ENCODE data around the gene WWTR1. TPM values are rescaled to one million over a fixed set of nuclear protein-coding genes. Genes with fewer than 3 reads are reported as not detected.
A peak's percentile ranks its signal among the peaks of the same experiment; 100 is the strongest.

The WWTR1 gene
- total RNA-seq, 1 donor from 2014 or later = 142 TPM

DNA sequence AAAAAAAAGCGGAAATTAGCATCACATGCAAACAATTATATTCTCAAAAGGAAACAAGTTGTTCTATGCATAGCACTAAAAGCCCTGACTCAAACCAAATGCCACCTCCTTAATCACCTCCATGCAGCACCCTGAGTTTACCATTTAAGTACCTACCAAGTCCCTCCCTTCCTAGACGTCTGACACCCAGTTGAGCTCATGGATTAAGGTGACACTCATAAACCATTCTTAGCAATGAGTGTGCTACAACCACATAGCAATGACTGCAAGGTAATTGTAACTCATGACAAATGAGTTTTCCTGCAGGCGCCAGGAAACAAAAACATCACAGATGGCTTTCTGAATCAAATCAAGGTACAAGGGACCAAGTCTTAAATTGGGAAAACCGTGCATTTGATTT, 32.0 kb downstream of the WWTR1 start:
- DNase-seq (ENCODE audit: low read depth in 2 of 2) = peak in 1 of 2 donors; percentile 63

DNA sequence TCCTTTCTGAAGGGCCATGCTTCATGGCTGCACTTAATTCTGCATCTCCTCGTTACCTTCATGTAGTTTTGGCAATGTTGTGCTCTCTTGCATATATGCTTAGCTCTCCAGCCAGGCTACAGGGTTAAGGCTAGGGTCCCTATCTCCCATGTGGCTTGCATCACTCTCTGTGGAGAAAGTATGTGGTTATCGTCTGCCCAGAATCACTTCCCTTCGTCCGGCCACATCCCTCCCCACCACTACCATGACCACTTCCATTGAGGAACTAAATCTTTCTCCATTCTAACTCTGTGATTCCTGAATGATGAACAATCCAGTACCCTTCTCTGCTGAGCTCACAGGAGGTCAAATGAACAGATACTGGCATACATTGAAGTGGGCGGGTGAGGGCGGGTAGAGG, 34.0 kb downstream of the WWTR1 start:
- no peak for DNase-seq (ENCODE audit: low read depth in 2 of 2)

DNA sequence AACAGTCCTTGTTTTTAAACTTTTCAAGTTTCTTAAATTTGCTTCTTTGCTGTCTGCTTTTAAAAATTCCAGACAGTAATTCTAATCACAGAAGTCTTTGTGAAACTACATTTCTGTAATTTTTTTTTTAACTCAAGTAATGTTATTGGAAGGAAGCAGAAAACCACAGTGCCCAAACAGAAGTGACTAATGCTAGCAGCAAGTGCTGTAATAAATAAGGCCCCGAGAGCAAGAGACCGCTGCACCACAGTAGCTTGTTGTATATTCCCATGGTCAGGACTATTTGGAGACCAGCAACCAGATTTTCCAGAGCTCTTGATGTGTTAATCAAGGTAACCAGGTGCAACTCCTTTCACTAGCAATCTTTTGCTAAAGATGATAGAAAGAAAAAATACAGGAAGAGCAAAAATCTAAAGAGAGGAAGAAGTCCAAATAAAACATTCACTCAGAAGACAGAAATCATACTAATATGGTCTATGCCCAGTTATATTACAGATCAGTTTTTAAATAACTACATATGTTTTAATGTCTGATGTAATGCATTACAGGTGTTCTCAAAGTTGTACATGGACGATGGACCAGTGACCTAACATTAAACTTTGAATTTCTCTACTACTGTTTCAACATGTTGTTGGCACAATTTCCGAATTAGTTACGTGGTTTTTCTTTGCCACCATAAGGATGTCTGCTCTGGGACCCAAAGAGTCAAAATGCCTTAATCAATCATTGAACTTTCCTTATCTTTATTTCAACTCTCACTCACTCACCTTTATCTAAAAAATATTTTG, 36.4 kb downstream of the WWTR1 start:
- peak; percentile 79 to 92 for DNase-seq (ENCODE audit: low read depth in 2 of 2)

DNA sequence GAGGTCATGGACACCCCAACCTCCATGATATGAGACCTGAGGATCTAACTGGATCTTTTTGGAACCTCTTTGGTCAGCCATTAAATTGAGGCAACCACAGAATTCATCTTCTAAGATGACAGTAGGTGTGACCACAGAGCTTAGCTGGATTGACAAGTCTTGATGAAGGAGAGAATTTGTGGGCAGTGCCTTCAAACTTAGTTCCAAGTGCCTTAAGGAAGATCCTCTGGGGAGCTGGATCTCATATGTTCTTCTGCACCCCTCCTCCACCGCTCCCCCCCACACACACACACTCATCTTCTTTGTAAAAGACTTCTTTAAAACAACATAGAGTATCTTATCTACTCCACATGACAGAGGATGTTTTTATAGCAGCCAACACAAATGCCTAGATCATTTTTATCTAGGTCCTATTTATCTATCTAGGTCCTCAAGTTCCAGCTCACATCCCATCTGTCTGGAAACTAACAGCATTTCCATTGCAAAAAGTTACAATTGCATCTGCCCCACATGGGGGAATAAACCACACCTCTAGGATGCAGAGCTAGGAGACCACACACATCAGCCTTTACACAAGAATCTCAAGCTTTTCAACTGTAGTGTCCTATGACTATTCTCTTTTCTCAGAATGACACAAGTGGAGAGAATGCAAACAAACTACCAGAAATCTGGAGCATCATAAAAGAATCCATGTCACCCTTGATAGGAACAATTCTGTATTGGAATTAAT, 37.4 kb downstream of the WWTR1 start:
- no peak for DNase-seq (ENCODE audit: low read depth in 2 of 2)

DNA sequence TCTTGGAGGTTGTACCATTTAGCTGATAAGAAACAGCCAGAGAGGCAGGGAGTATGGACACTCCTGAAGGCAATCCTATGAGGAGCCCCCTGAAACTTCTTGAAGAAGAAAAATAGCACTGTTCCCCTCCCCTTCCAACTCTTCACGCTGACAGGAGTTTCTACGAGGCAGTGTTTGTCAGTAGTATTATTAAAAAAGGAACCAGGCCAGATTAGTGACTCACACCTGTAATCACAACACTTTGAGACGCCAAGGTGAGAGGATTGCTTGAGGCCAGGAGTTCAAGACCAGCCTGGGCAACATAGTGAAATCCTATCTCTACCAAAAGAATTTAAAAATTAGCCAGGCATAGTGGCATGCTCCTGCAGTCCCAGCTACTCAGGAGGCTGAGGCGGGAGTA, 38.7 kb downstream of the WWTR1 start:
- DNase-seq (ENCODE audit: low read depth in 2 of 2) = no peak

DNA sequence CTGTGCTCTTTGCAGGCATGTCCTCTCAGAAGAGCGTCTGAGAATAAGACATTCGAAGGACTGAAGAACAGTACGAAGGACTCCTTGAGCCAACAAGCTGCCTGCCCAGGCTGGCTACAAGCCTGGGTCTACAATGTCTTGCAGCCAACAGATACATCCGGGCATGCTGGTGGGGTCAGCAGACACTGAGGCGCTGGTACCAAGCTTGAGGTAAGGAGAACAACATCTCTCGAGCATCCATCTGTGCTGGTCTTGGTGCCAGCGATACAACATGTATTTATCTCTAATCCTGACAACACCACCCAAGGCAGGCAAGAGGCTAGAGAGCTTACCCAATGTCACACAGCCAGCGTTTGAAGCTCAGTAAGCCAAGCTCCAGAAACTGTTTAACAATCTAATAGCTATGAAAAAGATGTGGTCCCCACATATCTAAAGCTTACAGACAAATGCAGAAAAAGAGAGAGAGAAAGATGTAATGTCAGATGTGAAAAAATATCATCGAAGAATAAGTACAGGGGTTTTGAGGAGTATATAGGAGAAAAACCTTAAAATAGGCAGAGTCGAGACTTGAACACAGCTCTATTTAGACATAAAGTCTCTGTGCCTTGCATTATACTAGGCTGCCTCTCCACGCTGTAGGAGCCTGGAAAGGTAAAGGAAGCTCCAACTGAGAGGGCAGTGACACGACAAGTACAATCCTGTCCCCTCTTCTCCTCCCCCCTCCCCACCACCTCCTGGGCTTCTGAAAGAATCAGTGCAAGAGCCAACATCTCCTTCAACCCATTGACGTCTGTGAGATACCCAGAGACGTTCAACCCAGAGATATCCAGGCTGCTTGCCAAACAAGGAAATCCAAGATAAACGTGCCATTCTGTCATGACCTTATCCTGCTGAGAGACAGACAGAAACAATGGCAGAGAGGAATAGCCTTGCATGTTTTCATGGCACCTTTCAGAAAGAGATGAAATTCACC, 39.4 kb downstream of the WWTR1 start:
- peak; percentile 87 for DNase-seq (ENCODE audit: low read depth in 2 of 2)

DNA sequence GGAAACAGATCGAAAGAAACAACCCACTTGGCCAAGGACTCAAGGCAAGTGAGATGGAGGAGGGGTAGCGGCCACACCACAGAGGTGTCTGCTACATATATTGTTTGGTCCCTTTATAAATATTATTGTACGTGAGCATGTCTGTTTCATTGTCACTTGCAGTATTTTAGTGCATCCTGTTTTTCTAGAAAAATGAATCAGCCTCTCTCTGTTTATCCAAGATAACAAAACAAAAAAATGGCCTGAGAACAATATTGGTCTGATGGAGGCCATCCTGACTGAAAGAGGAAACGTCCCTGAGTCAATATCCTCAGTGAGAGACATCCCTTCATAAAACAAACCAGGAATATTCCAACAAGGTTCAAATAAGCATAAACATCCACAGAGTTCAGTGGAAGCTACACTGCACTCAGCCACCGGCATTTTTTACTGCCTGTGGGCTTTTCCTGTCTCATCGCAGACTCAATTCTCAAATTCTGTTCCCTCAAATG, 42.0 kb downstream of the WWTR1 start:
- peak; percentile 97 to 98 for DNase-seq (ENCODE audit: low read depth in 2 of 2)

GRCh38 chr3:149613988-149614387, 43.8 kb downstream of the WWTR1 start:
- peak; percentile 36 to 79 for DNase-seq (ENCODE audit: low read depth in 2 of 2)

GRCh38 chr3:149612456-149612855, 45.4 kb downstream of the WWTR1 start:
- DNase-seq (ENCODE audit: low read depth in 2 of 2) = peak; percentile 77 to 89

DNA sequence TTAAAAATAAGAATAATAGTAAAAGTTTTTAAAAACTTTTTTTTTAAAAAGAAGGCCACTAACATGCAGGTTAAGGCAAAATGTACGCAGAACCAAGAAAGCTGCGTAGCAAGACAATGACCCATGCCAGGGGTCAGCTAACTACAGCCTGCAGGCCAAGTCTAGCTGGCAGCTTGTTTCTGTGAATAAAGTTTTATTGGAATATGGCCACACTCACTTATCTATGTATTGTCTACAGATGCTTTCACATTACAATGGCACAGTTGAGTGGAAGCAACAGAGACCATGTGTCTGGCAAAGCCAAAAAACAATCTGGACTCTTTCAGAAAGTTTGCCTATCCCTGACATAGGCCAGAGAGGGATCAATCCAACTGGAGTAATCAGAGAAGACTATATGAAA, 46.7 kb downstream of the WWTR1 start:
- peak in 1 of 2 donors; percentile 61 for DNase-seq (ENCODE audit: low read depth in 2 of 2)

DNA sequence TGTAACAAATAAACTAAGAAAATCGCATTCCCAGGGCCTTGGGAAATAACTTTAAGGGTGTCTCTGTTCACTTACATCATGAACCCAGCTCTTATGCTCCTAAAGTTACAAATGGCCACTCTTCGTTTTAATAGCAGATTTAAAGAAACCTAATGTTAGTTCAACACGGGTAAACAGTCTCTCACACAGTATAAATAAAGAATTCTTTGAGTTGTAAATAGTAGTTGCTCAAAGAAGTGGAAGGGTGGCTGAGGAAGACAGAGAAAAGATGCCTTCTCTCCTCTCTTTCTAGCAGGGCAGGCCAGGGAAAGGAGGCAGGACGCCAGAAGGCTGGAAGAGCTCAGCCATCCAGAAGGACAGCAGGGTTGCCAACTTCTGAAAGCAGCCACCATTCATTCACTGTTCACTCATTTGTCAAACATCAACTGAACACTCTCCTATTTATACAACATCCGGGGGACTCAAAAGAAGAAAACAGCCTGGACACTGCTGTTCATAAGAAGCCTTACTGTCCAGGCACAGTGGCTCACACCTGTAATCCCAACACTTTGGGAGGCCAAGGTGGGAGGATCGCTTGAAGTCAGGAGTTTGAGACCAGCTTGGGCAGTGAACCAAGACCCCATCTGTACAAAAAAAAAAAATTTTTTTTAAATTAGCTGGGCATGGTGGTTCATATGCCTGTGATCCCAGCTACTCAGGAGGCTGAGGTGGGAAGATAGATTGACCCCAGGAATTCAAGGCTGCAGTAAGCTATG, 47.3 kb downstream of the WWTR1 start:
- no peak for DNase-seq (ENCODE audit: low read depth in 2 of 2)

DNA sequence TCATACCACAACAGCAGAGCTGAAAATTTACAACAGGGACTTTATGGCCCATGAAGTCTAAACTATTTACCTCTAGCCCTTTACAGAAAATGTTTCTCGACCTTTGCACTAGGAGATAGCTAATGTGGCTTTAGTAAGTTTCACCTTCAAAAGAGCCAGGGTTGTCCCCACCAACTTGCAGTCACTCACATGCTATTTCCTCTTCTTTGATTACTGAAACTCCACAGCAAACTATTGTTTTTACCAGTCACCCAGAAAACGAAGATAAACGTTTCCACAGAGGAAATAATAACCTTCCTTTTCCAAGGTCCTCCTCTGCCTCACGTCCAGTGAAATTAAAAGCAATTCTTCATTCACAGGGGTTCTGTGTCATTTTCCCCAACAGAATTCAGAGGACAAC, 48.2 kb downstream of the WWTR1 start:
- peak; percentile 83 to 94 for DNase-seq (ENCODE audit: low read depth in 2 of 2)

DNA sequence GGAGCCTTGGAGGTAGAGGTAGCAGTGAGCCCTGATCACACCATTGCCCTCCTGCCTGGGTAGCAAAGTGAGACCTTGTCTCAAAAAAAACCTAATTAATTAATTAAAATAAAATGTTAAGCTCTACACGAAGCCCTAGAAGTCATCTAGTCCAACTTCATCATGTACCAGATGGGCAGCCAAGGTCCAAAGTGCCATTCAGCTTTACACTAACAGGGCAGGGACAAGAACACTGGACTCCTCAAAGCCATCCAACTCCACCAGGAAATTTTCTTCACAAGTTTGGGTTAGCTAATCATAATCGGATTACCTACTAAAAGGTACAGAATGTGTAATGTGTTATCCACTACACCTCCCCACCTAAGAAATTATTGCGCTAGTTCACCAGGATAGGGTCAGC, 48.8 kb downstream of the WWTR1 start:
- DNase-seq (ENCODE audit: low read depth in 2 of 2) = no peak

- DNase-seq (ENCODE audit: low read depth in 2 of 2) = peak in 1 of 2 donors; percentile 71
Measured at GRCh38 chr3:149605902-149606301, 51.9 kb downstream of the WWTR1 start.

DNA sequence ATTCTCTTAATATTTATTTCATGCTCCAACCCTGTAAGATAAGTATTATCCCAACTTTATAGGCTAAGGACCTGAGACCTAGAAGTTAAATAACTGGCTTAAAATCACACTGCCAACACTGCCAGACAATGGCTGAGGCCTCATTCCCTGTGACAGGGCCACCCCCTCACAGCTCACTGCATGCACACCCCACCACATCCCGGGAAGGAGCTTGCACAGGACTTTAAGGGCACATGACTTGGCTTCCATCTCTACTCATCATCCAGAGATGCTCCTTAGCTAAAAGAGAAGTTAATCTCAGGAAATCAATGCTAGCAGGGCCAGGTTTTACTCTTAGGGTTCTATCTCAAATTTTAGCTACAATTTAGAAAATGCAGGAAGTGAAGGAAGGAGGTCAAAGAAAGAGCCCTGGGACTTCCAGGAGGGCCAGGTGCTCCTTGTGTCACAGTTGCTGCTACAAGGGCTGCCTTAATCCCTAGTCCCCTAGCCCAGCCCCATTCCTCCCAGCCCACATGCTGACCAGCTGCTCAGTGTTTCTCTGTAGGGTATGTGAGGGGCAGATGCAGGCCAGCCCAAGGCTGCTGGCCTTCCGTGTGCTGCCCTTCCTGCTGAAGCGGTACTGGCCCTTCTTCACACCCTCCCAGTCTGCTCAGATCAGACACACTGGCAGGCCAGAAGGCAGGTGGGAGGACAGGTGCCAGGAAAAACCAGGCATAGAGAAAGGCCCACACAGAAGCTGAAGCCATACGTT, 53.5 kb downstream of the WWTR1 start:
- DNase-seq (ENCODE audit: low read depth in 2 of 2) = no peak

GRCh38 chr3:149603126-149604074, 54.4 kb downstream of the WWTR1 start:
- DNase-seq (ENCODE audit: low read depth in 2 of 2) = peak in 1 of 2 donors; percentile 47

DNA sequence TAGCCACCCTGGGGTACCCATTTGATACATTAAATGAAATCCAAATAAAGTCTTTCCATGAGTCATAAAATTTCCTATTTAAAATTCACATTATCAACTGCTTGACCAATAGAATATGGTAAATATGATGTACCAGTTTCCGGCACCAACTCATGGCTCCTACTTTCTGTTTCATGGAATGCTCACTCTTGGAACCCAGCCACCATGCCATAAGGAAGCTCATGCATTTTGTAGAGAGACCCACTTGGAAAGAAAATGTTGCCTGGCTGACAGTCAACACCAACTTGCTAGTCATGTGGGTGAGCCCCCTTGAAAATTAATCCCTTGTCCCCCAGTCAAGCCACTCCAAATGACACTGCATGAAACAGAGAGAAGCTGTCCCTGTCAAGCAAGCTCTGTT, 57.2 kb downstream of the WWTR1 start:
- DNase-seq (ENCODE audit: low read depth in 2 of 2) = peak; percentile 74 to 94

DNA sequence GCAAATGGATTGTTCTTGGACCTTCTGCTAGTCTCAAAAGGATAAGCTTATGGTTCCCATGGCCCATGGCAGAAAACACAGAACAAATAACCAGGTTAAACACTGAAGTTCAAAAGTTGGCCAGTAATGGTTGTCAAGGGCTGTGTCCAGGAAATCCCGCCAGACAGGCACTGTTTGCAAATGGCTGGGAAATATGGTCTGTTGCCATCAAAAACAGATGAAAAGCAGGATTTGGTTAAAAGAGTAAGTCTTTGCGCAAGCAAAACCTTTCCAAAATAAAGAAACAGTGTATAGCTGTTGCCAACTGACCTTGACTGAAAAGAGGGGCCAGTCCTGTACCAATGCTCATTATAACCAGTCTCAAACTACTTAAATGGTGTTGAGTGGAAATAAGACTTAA, 58.6 kb downstream of the WWTR1 start:
- DNase-seq (ENCODE audit: low read depth in 2 of 2) = peak; percentile 79 to 99

All from lung microvascular endothelial cell (primary cell).